Gastrocnemius medialis (tissue), 4 donors: ENCODE results near the gene ABCB9. TPM values are rescaled to one million over a fixed set of nuclear protein-coding genes. Genes with fewer than 3 reads are reported as not detected.

Experiments
- ATAC-seq, 2 donors: fragments of 150-250 bp; one replicate each; pipeline ENCODE4 v1.9.1; 2016
- DNase-seq, 2 donors: peaks; one replicate each; pipeline ENCODE4 v3.0.0-alpha.2; 2019
- H3K27ac ChIP-seq, 4 donors: fragments of 200-600 bp; sonication (generic); 1 replicate in 1 of 4; 2 replicates in 3 of 4; pipeline ENCODE4 v1.5.1; 2016 to 2018; ENCODE audit warnings: mild to moderate bottlenecking in 2 of 4, moderate library complexity in 1 of 4
- H3K27me3 ChIP-seq, 3 donors: fragments of 200-600 bp; sonication (generic) in 2 of 3; 1 replicate in 1 of 3; 2 replicates in 2 of 3; pipeline versions ENCODE4 v1.5.1 to v1.6.0; 2016 to 2019; ENCODE audit warnings: mild to moderate bottlenecking in 1 of 3, moderate library complexity in 1 of 3
- H3K36me3 ChIP-seq, 2 donors: fragments of 200-600 bp; sonication (generic) in 1 of 2; one replicate each; pipeline ENCODE4 v1.5.1; 2017 to 2018
- H3K4me1 ChIP-seq, 2 donors: fragments of 200-600 bp; sonication (generic) in 1 of 2; one replicate each; pipeline ENCODE4 v1.5.1; 2016 to 2017; ENCODE audit warnings: mild to moderate bottlenecking in 2 of 2
- H3K4me3 ChIP-seq, 4 donors: fragments of 200-600 bp; sonication (generic) in 3 of 4; 1 replicate in 1 of 4; 2 replicates in 3 of 4; pipeline ENCODE4 v1.5.1; 2016 to 2019; ENCODE audit warnings: mild to moderate bottlenecking in 2 of 4
- H3K9me3 ChIP-seq, 3 donors: fragments of 200-600 bp; sonication (generic) in 2 of 3; 1 replicate in 1 of 3; 2 replicates in 2 of 3; pipeline ENCODE4 v1.5.1; 2016 to 2019
- CTCF ChIP-seq, 5 experiments: fragments of 450-650 bp in 3 of 5; fragments of 200-600 bp in 2 of 5; sonication (generic) in 2 of 5; IDR thresholded peaks in 4 of 5; conservative IDR thresholded peaks in 1 of 5; 1 replicate in 4 of 5; 2 replicates in 1 of 5; pipeline ENCODE4 v1.5.1; 2016 to 2019; ENCODE audit warnings: antibody characterized with exemption in 5 of 5, mild to moderate bottlenecking in 3 of 5, moderate library complexity in 3 of 5
- POLR2A ChIP-seq, 2 donors: fragments of 450-650 bp; IDR thresholded peaks; one replicate each; pipeline ENCODE4 v1.6.1; 2017; ENCODE audit warnings: antibody characterized with exemption in 2 of 2, mild to moderate bottlenecking in 2 of 2, moderate library complexity in 2 of 2
- in situ Hi-C, 4 donors: fragments of 200-750 bp; cut with MboI; loops; one replicate each; pipeline versions ENCODE4 v1.15.0 to v1.8.0; 2017; ENCODE audit warnings: low sequenced_read_pairs in 4 of 4
- intact Hi-C: fragments of 100-400 bp; cut with DNase I; formaldehyde crosslinking; loops from one replicate; pipeline ENCODE4 v1.15.1; 2023; ENCODE audit warnings: low total_unique reads
- total RNA-seq, 4 donors: library from RNA; depleted of rRNA; stranded (reverse); fragments of >200 nt; gene quantifications; one replicate each; pipeline versions ENCODE4 v1.1.0 to v1.2.3, GENCODE V29; 2016

Gene ABCB9
- total RNA-seq, 4 donors from 2014 or later, result 0.53 to 1.5 (median 0.99) TPM

DNA sequence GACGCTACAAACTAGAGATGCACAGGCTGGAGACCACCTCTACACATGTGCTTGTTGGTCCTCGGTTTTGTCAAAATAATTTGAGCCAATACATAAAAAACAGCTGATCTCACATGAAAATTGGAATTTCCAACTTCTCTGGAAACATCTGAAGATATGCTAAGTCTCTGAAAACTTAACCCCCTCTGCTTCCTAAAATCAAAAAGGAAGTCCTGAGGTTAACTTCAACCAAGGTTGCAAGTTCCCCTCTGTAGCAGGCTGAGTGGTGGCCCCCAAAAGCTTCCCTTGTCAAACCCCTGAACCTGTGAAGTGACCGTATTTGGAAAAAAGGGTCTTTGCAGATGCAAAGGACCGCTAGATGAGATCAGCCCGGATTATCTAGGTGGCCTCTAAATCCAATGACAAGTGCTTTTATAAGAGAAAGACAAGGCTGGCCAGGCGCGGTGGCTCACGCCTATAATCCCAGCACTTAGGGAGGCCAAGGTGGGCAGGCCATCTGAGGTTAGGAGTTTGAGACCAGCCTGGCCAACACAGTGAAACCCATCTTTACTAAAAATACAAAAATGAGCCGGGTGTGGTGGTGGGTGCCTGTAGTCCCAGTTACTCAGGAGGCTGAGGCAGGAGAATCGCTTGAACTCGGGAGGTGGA, 38.4 kb downstream of the ABCB9 start:
- Histone ChIP-seq H3K9me3 (no peaks in the 10 kb centered on the region), H3K27ac (no peak overlapping the region), H3K36me3 (no peaks in the 10 kb centered on the region), H3K27me3 (no peaks in the 10 kb centered on the region), H3K4me3 (no peak overlapping the region), H3K4me1 (no peaks in the 10 kb centered on the region)
- TF ChIP-seq POLR2A (IDR thresholded peaks at IDR 0.05), result no peak
- no peak for TF ChIP-seq CTCF (IDR thresholded peaks at IDR 0.05 in 4 of 5, conservative IDR thresholded peaks at IDR 0.05 in 1 of 5)
- ATAC-seq (no peak), DNase-seq (no peak)
- in situ Hi-C loops, result no loop called here
- intact Hi-C loops, result no loop called here

- H3K4me1 ChIP-seq, result peaks cover 11 to 13% of the 10 kb centered on the region in 2 donors
- no peaks in the 10 kb centered on the region for H3K9me3 ChIP-seq
- DNase-seq, result no peak
- no peaks in the 10 kb centered on the region for H3K27me3 ChIP-seq
- intact Hi-C loops, result no loop called here
- TF ChIP-seq POLR2A (IDR thresholded peaks at IDR 0.05) (no peak), CTCF (IDR thresholded peaks at IDR 0.05 in 4 of 5, conservative IDR thresholded peaks at IDR 0.05 in 1 of 5) (no peak)
- in situ Hi-C loops, result no loop called here
- H3K4me3 ChIP-seq, result no peak overlapping the region
- ATAC-seq, result no peak
- no peak overlapping the region for H3K27ac ChIP-seq
- no peaks in the 10 kb centered on the region for H3K36me3 ChIP-seq
Measured at GRCh38 chr12:122921917-122922316, 44.3 kb downstream of the ABCB9 start.

- in situ Hi-C loops (no loop called here), intact Hi-C loops (no loop called here)
- Histone ChIP-seq H3K27ac (no peak overlapping the region), H3K9me3 (no peaks in the 10 kb centered on the region), H3K36me3 (no peaks in the 10 kb centered on the region), H3K4me3 (no peak overlapping the region), H3K4me1 (peaks cover 11 to 13% of the 10 kb centered on the region in 2 donors), H3K27me3 (no peaks in the 10 kb centered on the region)
- ATAC-seq (no peak), DNase-seq (no peak)
- TF ChIP-seq POLR2A (IDR thresholded peaks at IDR 0.05), result no peak
- TF ChIP-seq CTCF (IDR thresholded peaks at IDR 0.05 in 4 of 5, conservative IDR thresholded peaks at IDR 0.05 in 1 of 5), result no peak
Measured at GRCh38 chr12:122920687-122921086, 45.6 kb downstream of the ABCB9 start.

- no peak overlapping the region for H3K27ac ChIP-seq
- intact Hi-C loops, result no loop called here
- in situ Hi-C loops, result no loop called here
Measured at GRCh38 chr12:122918827-122919226, 47.4 kb downstream of the ABCB9 start.

More at GRCh38 chr12:122918827-122919226, 47.4 kb downstream of the ABCB9 start:
- Histone ChIP-seq H3K9me3 (no peaks in the 10 kb centered on the region), H3K4me1 (peaks cover 11 to 13% of the 10 kb centered on the region in 2 donors), H3K27me3 (no peaks in the 10 kb centered on the region), H3K4me3 (no peak overlapping the region), H3K36me3 (no peaks in the 10 kb centered on the region)
- no peak for TF ChIP-seq POLR2A (IDR thresholded peaks at IDR 0.05)
- TF ChIP-seq CTCF (IDR thresholded peaks at IDR 0.05 in 4 of 5, conservative IDR thresholded peaks at IDR 0.05 in 1 of 5), result no peak
- ATAC-seq (no peak), DNase-seq (no peak)
